Activated B cell treated with CpG ODN at 0.5 μM for 24 hours (primary cell): ENCODE data around the gene GJA1. TPM values are rescaled to one million over a fixed set of nuclear protein-coding genes. Genes with fewer than 3 reads are reported as not detected.

Experiments used
- ATAC-seq: fragments of 200-7000 bp; cut with Tn5 transposase; one replicate; pipeline ENCODE4 v1.10.0; 2021; ENCODE audit warnings: low read depth, mild to moderate bottlenecking, moderate library complexity
- CTCF ChIA-PET: fragments of 350-600 bp; sonication (Branson Sonifier 250); formaldehyde crosslinking; loops from one replicate; lab custom pipeline; 2021; ENCODE audit warnings: antibody characterized with exemption; lab: Charles Lee
- POLR2A ChIA-PET: fragments of 350-600 bp; sonication (Branson Sonifier 250); formaldehyde crosslinking; loops from one replicate; lab custom pipeline; 2021; ENCODE audit warnings: antibody characterized with exemption; lab: Charles Lee
- DNase-seq: peaks from one replicate; pipeline ENCODE4 v3.0.0; 2022
- H3K27ac Mint-ChIP-seq: one replicate; pipeline ENCODE4 v1.8.0; 2020; ENCODE audit warnings: mixed read lengths
- H3K27me3 Mint-ChIP-seq: one replicate; pipeline ENCODE4 v1.8.0; 2021; ENCODE audit warnings: mixed read lengths
- H3K36me3 Mint-ChIP-seq: one replicate; pipeline ENCODE4 v1.8.0; 2021; ENCODE audit warnings: low read depth, mixed read lengths
- H3K4me1 Mint-ChIP-seq: one replicate; pipeline ENCODE4 v1.8.0; 2021; ENCODE audit warnings: mixed read lengths
- H3K4me3 Mint-ChIP-seq: one replicate; pipeline ENCODE4 v1.8.0; 2020; ENCODE audit warnings: mild to moderate bottlenecking, mixed read lengths
- H3K9me3 Mint-ChIP-seq: one replicate; pipeline ENCODE4 v1.8.0; 2020; ENCODE audit warnings: mixed read lengths
- CTCF ChIP-seq: fragments of 200-600 bp; IDR thresholded peaks from one replicate; pipeline ENCODE4 v1.8.0; 2022; ENCODE audit warnings: antibody characterized with exemption, mild to moderate bottlenecking
- intact Hi-C: fragments of 100-400 bp; cut with micrococcal nuclease; formaldehyde crosslinking; loops from one replicate; pipeline ENCODE4 v1.15.1; 2024
- total RNA-seq: library from RNA; stranded (reverse); gene quantifications from 2 replicates; pipeline ENCODE4 v1.2.3, GENCODE V29; 2022

The GJA1 gene
- total RNA-seq, 1 donor from 2014 or later = not detected

- Mint-ChIP-seq H3K36me3 (no peaks in the 10 kb centered on the region), H3K4me1 (no peaks in the 10 kb centered on the region), H3K9me3 (no peaks in the 10 kb centered on the region), H3K27ac (no peak overlapping the region), H3K4me3 (no peak overlapping the region), H3K27me3 (no peaks in the 10 kb centered on the region)
- ChIA-PET CTCF (no interaction called here), POLR2A (no interaction called here)
- intact Hi-C loops = no loop called here
- no peak for TF ChIP-seq CTCF
- no peak for ATAC-seq
- DNase-seq = no peak
These were observed 17.7 kb downstream of the GJA1 start for GRCh38 chr6:121453191-121453590.

- POLR2A ChIA-PET = no interaction called here
- intact Hi-C loops = no loop called here
These were observed 24.7 kb downstream of the GJA1 start for GRCh38 chr6:121460170-121460569.

GRCh38 chr6:121463087-121463486 lies 27.6 kb downstream of the GJA1 start:
- CTCF ChIA-PET = no interaction called here

More at GRCh38 chr6:121460170-121460569, 24.7 kb downstream of the GJA1 start:
- Mint-ChIP-seq H3K27ac (no peak overlapping the region), H3K36me3 (no peaks in the 10 kb centered on the region), H3K9me3 (no peaks in the 10 kb centered on the region), H3K4me3 (no peak overlapping the region), H3K4me1 (no peaks in the 10 kb centered on the region), H3K27me3 (no peaks in the 10 kb centered on the region)
- no peak for TF ChIP-seq CTCF
- ATAC-seq = no peak
- DNase-seq = no peak
- CTCF ChIA-PET = no interaction called here

GRCh38 chr6:121465101-121465500 lies 29.7 kb downstream of the GJA1 start:
- intact Hi-C loops = no loop called here
- Mint-ChIP-seq H3K27me3 (no peaks in the 10 kb centered on the region), H3K27ac (no peak overlapping the region), H3K4me1 (no peaks in the 10 kb centered on the region), H3K9me3 (no peaks in the 10 kb centered on the region), H3K36me3 (no peaks in the 10 kb centered on the region), H3K4me3 (no peak overlapping the region)
- POLR2A ChIA-PET = no interaction called here
- no peak for ATAC-seq
- CTCF ChIA-PET = no interaction called here
- TF ChIP-seq CTCF = no peak
- no peak for DNase-seq

More at GRCh38 chr6:121463087-121463486, 27.6 kb downstream of the GJA1 start:
- H3K4me1 Mint-ChIP-seq = no peaks in the 10 kb centered on the region
- no peak for DNase-seq
- POLR2A ChIA-PET = no interaction called here
- ATAC-seq = no peak
- H3K27ac Mint-ChIP-seq = no peak overlapping the region
- no peaks in the 10 kb centered on the region for H3K36me3 Mint-ChIP-seq
- TF ChIP-seq CTCF = no peak
- no peaks in the 10 kb centered on the region for H3K9me3 Mint-ChIP-seq
- no peak overlapping the region for H3K4me3 Mint-ChIP-seq
- intact Hi-C loops = no loop called here
- H3K27me3 Mint-ChIP-seq = no peaks in the 10 kb centered on the region

GRCh38 chr6:121479486-121480098 lies 44.1 kb downstream of the GJA1 start:
- intact Hi-C loops = no loop called here
- no peaks in the 10 kb centered on the region for H3K36me3 Mint-ChIP-seq
- TF ChIP-seq CTCF = no peak
- CTCF ChIA-PET = no interaction called here
- H3K9me3 Mint-ChIP-seq = no peaks in the 10 kb centered on the region
- no peaks in the 10 kb centered on the region for H3K4me1 Mint-ChIP-seq
- H3K27ac Mint-ChIP-seq = no peak overlapping the region
- DNase-seq (no peak), ATAC-seq (no peak)
- no peaks in the 10 kb centered on the region for H3K27me3 Mint-ChIP-seq
- POLR2A ChIA-PET = no interaction called here
- H3K4me3 Mint-ChIP-seq = no peak overlapping the region
